ENCODE measurements around the gene FLOT1.

The FLOT1 gene, protein sequence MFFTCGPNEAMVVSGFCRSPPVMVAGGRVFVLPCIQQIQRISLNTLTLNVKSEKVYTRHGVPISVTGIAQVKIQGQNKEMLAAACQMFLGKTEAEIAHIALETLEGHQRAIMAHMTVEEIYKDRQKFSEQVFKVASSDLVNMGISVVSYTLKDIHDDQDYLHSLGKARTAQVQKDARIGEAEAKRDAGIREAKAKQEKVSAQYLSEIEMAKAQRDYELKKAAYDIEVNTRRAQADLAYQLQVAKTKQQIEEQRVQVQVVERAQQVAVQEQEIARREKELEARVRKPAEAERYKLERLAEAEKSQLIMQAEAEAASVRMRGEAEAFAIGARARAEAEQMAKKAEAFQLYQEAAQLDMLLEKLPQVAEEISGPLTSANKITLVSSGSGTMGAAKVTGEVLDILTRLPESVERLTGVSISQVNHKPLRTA

DNA sequence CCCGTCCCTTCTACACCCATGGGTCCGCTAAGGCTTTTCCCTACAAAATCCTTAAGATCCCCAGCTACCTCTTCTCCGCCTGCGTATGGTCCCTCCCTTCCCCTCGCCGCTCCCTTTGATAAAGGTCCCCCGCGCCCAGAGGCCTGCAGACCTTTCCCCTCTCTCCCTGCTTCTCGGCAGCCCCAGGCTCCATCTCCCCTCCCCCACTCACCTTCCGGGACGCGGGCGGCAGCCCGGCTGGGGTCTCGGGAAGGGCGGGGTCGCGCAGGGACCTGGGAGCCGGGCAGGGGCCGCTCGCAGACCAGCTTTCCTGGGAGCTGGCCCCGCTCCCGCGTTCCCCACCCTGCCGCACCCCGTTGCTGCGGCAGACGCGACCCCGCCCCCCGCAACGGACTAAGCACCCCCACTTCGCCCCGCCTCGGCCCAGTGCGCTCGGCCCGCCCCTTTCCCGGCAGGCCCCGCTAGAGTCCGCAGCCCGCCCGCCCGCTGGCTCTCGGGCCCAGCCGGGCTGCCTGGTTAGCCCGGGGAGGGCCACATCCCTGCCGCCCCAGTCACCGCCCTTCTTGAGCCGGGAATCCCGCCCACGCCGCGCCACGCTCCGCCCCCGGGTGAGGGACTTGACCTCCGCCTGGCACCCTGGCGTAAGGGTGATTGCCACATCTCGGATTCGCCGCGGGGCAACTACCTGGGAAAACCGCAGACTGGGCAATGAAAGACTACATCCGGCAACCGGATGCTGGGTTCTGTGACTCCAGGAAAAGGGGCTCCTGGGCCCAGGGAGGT is at the start of gene FLOT1:
TSS of gene FLOT1 (minus strand) at position 372 of the 783 bp plus-strand sequence. CDS start 498 bp downstream, outside the sequence.
- peak; percentile 89 to 93 for DNase-seq (ENCODE audit: low read depth in 2 of 2)

DNA sequence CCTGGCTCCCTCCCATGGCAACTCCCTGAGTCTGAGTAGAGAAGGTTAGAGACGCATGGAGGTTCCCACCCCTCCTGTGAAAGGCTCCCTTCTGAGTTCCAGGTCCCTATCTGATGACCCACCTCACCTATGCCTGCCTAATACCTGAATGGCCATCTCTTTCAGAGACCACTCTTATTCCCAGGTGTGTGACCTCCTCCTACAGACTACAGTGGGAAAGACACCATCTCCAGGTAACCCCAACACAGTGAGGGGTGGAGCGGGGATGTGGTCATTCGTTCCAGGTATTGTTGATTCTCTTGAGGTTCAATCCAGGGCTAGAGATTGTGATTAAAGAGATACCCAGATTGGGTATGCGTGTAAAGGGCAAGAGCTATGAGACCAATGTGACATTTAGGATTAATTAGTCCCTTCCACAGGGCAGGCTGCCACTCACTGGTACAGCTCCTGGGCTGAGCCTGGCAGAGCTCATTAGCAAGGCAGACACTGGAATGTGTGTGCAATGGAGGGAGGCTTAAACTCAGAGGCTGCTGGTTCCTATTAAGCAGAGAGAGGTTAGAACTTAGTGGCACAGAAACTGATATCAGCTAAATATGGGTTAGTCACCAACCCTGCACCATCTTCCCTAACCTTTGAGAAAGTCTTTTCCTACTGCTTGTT is 48.4 kb upstream of the FLOT1 start:
- no peak for DNase-seq (ENCODE audit: low read depth in 2 of 2)

DNA sequence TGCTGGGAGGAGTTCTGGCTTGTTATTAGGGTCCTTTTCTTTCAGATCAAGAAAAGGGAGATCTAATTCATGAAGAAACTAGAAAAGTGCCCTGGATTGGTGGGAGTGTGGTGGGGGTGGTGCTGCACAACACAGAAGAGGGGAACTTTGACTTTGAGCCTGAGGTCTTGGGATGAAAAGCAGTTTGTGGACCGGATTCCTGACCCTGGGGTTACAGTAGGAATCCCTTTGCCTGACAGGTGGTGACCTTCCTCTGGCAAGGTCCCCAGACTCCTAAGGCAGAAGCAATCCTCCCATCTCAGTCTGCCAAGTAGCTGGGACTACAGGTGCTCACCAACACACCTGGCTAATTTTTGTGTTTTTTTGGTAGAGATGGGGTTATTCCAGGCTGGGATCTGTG is 47.1 kb upstream of the FLOT1 start:
- no peak for DNase-seq (ENCODE audit: low read depth in 2 of 2)

DNA sequence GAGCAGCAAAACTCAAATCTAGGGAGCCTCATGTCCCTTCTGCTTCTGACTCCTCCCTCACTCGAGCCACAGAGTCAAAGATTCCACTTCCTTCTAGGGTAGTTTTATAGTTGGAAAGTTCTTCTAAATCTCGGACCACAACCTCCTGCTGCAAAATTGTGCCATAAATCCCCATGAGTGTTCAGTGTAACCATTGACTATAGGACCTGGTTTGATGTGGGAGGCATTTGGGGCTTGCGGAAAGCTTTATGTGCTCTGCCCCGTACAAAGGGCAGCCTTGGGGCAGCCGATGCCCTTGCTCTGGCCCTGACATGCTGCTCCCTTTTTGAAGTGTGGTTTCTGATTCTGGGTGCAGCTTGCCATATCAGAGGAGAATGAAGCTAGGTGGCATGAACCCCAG is 45.5 kb upstream of the FLOT1 start:
- DNase-seq (ENCODE audit: low read depth in 2 of 2): no peak

DNA sequence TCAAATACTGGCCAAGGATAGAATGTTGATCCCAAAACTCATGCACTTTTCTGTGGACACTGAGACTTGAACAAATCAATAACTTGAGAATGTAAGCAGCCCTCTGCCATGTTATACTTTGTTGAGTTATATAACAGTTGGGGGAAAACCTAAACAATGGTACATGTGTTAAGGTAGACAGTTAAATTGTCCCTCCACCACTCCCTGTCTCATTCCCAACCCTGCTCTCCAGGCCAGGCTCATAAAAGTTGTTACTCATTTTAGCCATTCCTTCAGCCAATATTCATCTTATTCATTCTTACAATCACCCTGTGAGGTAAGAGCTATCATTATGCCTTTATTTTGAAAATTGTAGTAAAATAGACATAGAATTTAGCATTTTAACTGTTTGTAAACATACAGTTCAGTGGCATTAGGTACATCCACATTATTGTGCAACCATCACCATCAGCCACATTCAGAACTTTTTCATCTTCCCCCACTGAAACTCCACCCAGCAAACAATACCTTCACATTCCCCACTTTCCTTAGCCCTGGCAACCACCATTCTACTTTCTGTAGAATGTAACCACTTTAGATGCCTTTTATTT is 40.0 kb upstream of the FLOT1 start:
- DNase-seq (ENCODE audit: low read depth in 2 of 2): no peak

DNA sequence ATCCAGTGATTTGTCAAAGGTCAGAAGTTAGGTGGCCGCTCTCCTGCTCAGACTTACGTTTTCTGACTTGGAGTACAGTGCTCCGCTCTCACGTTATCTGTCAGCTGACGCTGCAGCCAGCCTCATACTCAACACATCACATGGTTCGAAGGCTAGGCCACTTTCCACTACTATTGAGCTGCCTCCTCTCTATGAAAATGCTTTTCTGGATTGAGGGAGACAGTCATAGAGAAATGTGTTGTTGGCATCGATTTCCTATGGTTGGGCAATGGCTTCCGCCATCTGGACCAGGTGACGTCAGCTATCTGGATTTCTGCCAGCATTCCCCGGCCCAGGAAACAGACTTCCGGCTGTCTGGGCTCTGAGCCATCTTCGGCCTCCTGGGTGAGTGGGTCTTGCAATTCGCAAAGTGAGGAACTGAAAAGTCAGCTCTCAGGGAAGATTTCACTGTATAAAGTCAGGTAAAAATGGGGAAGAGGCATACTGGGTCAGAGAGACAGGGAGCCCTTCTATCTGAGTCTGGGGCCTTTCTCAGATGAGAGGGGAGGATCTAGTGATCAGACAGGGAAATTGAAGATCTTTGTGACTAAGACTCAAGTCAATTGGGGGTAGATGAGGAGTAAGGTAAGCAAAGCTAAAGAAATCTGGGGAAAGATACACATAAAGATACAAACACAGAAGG is 39.4 kb upstream of the FLOT1 start:
- DNase-seq (ENCODE audit: low read depth in 2 of 2): no peak

DNA sequence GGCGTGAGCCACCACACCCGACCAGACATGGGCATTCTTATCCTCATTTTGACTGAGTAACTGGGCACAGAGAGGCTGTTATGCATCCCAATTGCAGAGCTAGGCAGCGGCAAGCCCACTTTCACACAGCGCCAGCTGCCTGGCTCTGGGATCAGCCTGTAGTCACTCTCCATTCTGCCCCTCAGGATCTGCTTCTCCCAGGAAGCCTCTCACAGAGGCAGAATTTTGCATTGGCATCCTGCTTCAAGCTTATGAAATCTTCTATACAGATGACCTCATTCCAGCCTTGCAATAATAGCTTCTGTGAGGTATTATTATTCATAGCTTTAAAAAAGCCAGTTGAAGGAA is 38.9 kb upstream of the FLOT1 start:
- no peak for DNase-seq (ENCODE audit: low read depth in 2 of 2)

DNA sequence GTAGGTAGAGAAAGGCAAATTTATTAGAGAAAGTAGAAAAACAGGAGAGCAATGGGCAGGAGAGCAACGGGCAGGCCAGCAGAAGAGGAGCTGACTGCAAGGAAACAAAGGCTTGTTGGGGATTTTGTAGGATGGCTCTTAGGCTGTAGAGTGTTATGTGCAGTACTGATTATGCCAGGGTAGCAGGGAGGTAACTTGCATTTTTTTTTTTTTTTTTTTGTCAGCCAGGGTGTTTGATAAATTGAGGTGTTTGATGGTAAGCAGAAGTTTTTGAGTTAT is 38.1 kb upstream of the FLOT1 start:
- DNase-seq (ENCODE audit: low read depth in 2 of 2): no peak

DNA sequence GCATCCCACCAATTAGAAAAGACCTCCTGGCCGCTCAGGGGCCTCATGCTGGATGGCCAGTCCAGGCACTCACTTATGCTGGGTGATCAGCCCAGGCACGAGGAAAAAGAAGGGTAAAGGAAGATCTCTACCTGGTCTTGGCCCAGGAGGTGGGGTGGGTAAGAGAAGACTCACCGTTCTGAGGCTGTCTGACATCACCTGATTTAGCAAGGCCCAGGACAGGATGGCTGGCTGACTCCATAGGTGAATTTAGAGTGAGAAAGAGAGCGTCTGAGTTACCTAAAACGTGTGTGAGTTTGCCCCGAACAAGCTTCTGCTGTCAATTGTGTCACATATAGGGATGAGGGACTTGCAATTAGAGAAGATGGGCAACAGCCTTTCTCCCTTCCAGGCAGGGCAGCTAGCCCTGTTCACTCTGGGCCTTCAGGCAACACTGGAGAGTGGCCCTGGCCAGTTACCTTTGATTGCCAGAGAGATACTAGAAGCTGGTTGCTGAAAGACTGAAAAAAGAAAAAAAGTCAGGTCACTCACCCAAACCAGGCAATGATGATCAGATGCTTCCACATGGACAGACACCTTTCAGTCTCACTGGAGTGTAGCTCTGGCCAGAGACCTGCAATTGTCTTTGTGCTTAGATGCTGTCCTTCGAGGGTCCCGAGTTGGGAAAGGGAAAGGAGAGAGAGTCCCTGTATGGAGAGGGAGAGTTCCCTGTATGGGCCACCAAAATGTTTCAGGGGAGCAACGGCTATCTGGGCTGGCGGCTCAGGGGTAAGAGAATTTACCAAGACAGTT is 37.6 kb upstream of the FLOT1 start:
- DNase-seq (ENCODE audit: low read depth in 2 of 2): no peak

DNA sequence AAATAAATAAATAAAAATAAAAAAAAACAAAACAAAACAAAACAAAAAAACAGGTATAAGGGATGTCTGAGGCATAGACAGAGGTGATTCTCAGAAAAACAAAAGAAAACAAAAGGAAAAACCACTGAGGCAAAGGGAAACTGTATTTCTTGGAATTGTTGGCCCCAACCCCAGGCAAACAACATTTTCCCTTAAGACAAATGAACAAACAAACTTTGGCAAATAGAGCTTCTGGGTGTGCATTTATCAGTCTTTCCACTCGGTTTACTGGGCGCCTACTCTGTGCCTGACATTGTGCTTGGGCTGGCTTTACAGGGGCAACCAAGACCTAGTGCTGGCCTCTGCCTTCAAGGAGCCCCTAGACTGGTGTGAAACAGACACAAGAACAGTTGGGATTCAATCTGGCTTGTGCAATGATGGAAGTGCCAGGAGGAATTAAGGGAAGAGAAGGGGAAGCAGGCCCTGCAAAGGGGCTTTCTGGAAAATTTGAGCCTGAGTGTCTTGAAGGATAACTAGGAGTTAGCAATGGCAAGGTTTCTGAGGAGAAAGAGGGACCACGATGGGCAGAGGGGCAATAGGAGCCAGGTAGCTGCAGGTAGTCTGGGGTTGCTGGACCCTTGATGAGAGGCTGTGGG is 35.6 kb upstream of the FLOT1 start:
- no peak for DNase-seq (ENCODE audit: low read depth in 2 of 2)

DNA sequence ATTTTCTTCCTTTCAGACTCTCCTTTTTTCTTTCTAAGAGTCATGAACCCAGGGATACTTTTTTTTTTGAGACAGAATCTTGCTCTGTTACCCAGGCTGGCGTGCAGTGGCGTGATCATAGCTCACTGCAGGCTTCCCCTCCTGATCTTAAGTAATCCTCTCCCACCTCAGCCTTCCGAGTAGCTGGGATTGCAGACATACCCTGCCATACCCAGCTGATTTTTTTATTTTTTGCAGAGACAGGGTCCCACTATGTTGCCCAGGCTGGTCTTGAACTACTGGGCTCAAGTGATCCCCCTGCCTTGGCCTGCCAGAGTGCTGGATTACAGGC is 34.6 kb upstream of the FLOT1 start:
- DNase-seq (ENCODE audit: low read depth in 2 of 2): no peak

DNA sequence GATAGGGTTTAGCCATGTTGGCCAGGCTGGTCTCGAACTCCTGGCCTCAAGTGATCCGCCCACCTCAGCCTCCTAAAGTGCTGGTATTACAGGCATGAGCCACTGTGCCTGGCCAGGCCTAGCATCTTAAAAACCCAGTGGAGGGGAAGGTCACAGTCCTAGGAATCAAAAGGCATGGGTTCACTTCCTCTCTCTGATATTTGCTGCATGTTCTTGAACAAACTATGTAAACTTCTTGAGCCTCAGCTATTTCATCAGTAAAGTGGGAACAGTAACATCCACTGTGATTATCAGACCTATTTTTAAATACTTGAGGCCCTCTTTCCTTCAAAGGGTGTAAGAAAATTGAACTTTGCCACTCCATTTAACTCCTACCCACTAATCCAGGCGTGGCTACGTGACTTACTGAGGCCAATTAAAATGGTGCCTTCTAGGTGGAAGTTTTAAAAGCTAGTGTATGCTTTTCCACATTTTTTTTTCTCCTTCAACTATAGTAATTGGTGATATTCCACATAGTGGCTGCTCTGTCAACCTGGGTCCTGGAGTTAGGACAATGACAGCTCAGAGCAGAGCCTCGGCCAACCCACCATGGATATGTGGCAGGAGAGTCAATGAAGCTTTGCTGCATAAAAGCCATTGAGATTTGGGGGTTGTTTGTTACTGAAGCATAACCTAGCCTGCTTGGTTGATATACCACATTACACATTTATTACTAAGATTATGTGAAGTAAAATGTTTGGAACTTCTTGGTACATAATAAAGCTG is 34.1 kb upstream of the FLOT1 start:
- no peak for DNase-seq (ENCODE audit: low read depth in 2 of 2)

DNA sequence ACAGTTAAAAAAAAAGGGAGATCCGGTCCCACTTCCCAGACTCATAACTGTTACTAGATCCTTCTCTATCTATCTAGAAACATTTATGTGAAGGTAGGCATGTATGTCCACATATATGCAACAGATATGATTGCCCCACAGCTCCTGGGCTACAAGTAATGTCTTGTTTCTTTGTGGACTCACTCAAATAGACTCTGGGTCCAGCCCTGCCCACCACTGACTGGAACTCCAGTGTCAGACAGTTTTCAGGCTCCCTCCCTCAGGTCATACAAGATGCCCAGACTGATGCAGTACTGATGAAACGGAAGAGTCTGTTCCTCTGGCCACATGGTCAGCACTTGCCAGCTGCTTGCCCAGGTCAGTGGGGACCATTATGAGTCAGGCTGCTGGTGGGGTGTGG is 32.6 kb upstream of the FLOT1 start:
- DNase-seq (ENCODE audit: low read depth in 2 of 2): no peak

DNA sequence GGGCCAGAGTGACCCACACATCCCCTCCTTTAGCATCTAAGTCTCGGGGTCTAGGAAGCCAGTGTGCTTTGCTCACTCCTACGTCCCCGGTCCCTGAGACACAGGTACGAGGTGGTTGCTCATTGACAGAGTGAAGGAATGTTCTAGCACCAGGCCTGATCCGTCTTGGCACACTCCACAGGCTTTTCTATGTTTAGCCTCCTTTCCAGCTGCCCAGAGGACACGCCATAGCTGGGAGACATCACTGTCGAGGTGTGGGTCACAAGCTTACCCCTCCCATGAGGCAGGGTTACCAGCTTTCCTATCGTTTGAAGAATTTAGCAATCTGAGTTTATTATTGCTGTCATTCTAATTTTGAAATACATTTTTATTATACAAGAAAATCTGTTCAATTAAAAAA is 32.2 kb upstream of the FLOT1 start:
- no peak for DNase-seq (ENCODE audit: low read depth in 2 of 2)

DNA sequence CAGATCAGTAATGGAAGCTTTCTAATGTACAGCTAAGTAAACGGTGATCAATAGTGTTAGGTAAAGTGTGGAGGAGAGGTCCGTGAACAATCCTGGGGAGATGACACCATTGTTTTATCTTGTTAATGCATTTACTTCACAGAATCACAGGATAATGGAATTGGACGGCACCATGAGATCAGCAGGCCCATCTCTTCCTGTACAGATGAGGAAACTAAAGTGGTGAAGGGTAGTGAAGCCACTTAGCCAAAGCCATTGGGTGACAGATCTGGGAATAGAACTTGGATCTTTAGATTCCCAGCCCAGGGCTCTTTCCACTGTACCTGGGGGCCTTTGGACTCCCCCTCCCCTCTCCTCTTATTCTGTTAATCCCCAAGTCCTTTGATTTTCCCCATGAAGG is 28.1 kb upstream of the FLOT1 start:
- DNase-seq (ENCODE audit: low read depth in 2 of 2): no peak

DNA sequence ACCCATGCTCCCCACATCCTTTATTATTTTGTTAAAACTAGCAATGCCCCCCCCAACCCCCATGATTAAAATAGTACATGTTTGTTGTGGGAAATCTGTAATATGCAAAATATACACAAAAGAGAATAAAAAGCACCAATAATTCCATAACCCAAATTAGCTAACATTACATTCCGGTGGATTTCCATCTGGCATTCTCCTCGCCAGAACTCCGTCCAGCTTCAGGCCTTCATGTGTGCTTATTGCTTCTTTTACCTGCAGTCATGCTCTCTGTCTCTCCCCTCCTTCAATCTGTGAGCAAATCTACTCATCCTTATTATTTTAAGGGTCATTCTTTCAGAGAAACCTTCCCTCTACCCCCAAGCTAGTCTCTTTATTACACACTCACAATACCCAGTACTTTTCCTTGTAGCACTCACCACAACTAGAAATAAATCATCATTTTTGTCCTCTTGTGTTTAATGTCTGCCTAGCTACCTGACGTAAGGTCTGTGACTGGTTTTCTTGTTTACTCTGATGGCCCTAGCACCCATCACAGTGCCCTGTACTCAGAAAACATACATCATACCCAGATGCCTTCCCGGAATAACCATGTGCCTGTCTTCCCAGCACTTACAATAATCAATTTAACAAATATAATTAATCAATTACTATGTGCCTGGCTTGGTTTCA is 27.5 kb upstream of the FLOT1 start:
- no peak for DNase-seq (ENCODE audit: low read depth in 2 of 2)

DNA sequence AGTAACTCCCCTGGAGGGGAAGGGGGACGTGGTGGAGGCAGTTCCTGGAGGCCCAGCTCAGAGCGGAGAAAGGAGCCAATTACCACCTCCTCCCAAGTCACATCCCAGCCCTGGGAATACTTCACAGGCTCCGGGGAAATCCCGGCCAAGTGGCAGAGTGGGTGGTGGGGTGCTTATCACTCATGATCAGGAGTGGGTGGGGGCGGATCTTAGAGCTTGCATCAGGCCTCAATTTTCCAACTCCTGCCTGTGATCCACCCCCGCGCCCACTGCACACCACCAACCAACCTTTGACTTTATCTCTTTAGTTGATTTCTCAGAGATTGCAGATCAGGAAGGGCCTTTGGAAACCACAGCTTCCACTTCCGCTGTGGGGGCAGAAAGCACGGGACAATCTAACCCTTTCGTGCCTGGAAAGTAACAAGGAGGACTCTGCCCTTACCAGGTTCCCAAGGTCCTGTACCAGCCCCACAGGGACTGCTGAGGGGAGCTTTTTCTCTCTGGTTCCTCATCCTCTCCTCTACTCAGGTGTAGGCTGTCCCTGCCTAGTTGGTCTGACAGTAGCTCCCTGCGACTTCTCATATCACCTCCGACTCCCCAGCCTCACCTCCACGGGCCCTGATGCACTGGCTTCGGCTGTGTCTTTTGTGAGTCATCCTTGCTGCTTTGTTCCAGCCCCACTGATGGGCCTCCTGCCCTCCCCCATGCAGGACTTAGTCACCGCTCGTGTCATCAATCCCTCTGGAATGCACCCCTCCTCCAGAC is 26.8 kb upstream of the FLOT1 start:
- DNase-seq (ENCODE audit: low read depth in 2 of 2): peak; percentile 73 to 77

DNA sequence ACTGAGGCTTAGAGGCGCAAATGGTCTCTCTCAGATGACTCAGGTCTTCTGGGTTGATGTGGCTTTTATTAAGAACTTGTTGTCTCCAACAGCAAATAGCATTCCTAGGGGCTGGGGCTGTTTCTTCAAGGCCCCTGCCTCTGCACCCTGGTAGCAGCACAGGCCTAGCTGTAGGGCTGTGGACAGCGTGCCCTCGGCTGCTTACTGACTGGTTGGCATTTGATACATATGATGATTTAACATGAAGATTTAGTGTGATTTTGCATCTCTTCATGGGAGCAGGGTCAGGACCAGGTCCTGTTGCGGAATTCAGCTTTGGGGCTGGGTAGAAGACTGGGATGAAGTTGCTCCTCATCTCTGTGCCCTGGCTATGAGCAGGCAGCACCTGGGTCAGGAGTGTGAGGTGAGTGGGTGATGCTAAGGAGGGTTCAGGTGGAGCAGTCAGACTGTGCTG is 26.2 kb upstream of the FLOT1 start:
- peak in 1 of 2 donors; percentile 32 for DNase-seq (ENCODE audit: low read depth in 2 of 2)

DNA sequence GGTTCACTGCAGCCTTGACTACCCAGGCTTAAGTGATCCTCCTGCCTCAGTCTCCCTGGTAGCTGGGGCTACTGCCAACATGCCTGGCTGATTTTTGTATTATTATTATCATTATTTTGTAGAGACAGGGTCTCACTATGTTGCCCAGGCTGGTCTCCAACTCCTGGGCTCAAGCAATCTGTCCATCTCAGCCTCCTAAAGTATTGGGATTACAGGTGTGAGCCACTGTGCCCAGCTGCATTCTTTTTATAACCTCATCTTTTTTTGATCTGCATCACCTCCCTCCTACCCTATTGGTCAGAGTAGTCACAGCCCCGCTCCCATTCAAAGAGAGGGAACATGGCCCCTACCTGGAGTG is 25.4 kb upstream of the FLOT1 start:
- no peak for DNase-seq (ENCODE audit: low read depth in 2 of 2)

Measured in stimulated activated CD4-positive, alpha-beta T cell treated with anti-CD3 and anti-CD28 coated beads, Interleukin-1b, Interleukin-23, amount 100 ng/mL, for 4 hours (primary cell).